NCI-H2107 (cell line): ENCODE measurements around the gene COMMD2.

Experiments
- DNase-seq: peaks from one replicate; lab custom pipeline; 2025; lab: John Stamatoyannopoulos, UW

The COMMD2 gene

GRCh38 chr3:149763565-149764195, 11.4 kb upstream of the COMMD2 start:
- DNase-seq = no peak

GRCh38 chr3:149753717-149754116, 1.4 kb upstream of the COMMD2 start:
- no peak for DNase-seq

GRCh38 chr3:149752788-149753136, 473 bp upstream of the COMMD2 start:
- no peak for DNase-seq

DNA sequence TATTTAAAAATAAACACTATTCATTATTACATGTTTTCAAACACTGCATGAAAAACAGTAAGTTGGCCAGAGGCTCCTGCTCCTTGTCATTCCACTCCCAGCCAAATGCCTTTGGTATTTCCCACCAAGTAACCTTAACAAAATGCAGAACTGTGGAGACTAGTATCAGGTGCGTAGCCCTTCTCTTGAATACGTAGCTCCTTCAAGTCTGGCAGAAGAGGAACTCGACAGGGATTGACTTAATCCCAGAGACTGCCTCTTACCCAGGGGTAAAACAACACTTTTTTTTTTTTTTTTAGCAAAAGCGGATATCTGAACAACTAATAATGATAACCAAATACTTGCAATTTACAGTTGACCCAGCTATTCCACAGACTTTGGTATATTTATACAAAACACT, 738 bp downstream of the COMMD2 start:
- no peak for DNase-seq

DNA sequence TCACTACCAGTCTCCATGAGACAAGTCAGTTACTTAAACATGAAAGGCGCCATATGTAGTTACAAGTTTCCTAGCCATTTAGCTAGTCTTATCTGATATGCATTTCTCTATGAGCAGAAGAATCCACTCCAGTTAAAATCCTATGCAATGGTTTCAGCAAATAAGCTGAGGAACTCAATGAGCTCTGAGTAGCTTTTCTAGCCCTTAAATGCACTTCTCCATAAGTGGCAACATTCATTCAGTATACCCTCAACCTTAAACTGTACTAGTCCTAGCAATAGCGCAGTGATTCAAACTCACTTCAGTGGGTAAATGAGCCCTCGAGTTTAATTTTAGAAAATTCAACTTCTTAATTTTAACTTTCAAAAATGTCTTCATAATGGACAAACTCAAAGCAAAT, 7.7 kb downstream of the COMMD2 start:
- no peak for DNase-seq

DNA sequence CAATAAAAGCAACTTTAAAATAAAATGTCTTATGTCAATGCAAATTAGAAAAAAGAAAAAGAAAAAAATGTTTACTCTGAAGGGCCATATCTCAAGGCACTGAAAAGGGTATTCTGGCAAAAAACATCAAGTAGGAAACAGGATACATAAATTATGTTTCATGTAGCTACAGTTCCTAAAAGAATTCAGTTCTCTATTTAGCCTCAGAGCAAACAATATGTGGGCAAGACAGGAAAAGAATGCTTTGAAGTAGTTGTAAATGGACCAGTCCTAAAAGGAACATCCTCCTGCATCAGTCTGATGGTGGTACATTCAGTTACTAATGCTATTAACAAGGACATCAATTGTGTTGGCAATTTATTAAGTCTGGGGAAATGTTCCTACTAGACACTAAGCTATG, 8.1 kb downstream of the COMMD2 start:
- no peak for DNase-seq

GRCh38 chr3:149739396-149739795, 12.9 kb downstream of the COMMD2 start:
- no peak for DNase-seq

DNA sequence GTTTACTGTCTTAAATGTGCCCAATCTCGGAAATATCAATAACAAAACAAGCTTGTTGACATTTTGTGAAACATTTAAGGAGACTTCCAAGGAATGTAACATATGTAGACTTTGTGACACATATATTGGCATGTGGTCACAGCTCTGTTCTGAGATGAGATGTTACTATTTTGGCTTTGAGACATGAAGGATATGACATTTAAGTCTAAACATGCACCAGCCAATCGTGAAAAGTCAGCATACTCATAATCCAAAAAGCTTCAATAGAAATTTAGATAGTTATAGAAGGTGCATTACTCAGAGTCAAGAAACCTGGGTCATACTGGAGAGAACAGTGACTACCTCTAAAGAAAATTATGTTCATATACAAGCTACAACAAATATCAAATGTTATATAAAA, 13.4 kb downstream of the COMMD2 start:
- DNase-seq = no peak

DNA sequence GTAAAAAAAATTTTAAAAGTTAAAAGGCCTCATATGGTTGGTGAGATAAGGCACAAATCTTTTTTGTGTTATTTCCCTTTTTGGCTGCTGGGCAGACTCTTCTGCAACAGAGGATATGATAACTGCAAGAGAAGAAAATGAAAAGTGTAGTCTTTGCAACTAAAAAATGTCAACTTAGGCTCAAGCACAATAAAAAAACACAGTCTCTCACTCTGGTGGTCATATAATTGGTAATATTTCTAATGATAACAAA, 15.4 kb downstream of the COMMD2 start:
- no peak for DNase-seq

GRCh38 chr3:149736175-149736952, 15.9 kb downstream of the COMMD2 start:
- DNase-seq = no peak

- DNase-seq = no peak
Observed at GRCh38 chr3:149732234-149732633, 20.1 kb downstream of the COMMD2 start.

- DNase-seq = no peak
Observed at GRCh38 chr3:149727656-149728055, 24.6 kb downstream of the COMMD2 start.

GRCh38 chr3:149726716-149727407, 25.4 kb downstream of the COMMD2 start:
- DNase-seq = no peak

DNA sequence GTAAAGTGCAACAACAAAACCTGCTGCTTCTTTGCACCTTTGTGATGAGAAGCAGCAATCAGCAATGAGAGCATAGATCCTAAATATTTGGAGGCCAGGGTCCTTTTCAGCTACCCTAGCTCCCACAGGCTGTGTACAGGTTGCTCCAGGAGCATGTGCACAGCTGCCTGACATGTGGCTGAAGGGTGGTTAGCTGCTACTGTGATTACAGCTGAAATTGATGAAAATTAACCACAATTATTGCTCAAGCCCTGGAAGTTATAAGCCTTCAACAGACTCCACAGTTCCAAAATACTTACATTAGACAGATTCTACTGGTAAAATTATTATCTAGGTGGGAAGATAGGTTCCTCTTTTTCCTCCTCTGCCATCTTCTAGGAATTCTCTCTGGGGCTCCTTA, 28.5 kb downstream of the COMMD2 start:
- no peak for DNase-seq

DNA sequence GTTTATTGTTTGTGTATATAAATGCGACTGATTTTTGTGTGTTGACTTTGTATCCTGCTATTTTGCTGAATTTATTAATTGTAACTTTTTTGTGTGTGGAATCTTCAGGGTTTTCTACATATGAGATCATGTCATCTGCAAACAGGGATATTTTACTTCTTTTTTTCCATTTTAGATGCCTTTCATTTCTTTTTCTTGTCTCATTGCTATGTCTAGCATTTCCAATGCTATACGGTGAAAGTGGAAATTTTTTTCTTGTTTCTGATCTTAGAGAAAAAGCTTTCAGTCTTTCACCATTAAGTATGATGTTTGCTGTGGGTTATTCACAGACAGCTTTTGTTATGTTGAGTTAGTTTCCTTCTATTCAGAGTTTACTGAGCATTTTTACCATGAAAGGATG, 31.4 kb downstream of the COMMD2 start:
- DNase-seq = no peak

- peak; percentile 48 for DNase-seq
Observed at GRCh38 chr3:149717391-149718056, 34.8 kb downstream of the COMMD2 start.

- no peak for DNase-seq
Observed at GRCh38 chr3:149716984-149717383, 35.3 kb downstream of the COMMD2 start.

DNA sequence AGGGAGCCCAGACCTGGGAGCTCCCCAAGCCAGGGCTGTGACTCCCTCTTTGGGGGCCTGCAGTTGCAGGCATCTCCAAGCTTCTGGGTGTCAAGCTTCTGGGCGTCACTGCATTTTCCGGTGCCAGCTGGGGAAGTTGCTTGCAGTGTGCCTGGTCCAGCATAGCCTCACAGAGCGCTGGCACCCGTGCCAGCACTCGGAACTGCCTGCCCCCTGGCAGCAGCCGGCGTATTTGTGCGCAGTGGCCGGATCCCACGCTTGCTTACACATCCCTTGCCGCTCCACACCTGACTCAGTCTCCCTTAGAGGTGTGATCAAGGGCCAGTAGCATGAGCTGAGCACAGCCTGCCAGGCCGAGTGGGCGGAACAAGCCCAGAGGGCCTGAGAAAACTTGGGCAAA, 37.0 kb downstream of the COMMD2 start:
- DNase-seq = no peak

DNA sequence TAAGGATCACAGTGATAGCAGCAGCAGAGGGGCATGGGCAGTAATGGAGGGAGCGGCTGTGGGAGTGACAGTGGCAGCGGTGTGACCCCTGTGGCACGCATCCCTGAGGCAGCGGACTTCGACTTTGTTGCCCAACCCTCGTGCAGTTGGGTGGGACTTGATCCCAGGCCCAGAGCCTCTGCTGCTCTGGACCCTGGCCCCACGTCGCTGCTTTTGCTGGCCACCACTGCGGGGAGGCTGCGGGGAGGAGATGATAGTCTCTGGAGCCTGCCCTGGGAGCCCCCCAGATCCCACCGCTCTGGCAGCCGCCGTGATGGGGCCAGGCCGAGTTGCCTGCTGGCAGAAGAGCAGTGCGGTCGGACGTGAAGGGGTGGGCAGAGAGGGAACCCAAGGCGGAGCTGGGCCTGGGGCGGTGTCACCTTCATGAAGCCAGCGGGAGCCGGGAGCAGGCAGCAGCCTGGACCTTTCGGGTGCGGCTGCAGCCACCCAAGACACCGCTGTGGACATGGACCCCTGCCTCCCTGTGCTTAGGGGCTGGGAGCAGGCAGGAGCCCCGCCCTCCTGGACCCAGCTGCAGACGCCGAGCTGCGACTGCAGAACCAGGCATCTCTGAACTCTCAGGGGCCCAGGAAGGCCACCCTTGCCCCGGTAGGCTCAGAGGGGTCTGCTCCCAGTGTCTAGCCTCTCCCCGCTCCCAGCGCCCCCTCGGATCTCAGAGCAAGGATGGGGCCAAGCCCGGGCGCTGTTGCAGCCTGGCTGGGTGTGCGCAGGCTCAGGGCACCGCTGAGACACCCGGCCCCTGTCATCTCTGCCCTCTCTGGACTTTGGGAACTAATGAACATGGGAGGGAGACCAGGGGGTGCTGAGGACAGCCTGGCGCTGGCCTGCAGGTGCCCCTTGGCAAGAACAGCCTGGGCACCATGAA, 38.3 kb downstream of the COMMD2 start:
- DNase-seq = no peak

GRCh38 chr3:149706905-149707304, 45.4 kb downstream of the COMMD2 start:
- DNase-seq = no peak

GRCh38 chr3:149705416-149705815, 46.9 kb downstream of the COMMD2 start:
- no peak for DNase-seq

GRCh38 chr3:149703466-149703865, 48.8 kb downstream of the COMMD2 start:
- no peak for DNase-seq
